HUES6 (cell line): ENCODE measurements around the gene UGT1A7.

Experiments
- H3K27ac ChIP-seq: 2 replicates; pipeline ENCODE4 v1.7.0; 2013; ENCODE audit warnings: low read depth, mild to moderate bottlenecking, low read length, inconsistent platforms
- H3K27me3 ChIP-seq: 2 replicates; pipeline ENCODE4 v1.6.1; 2013; ENCODE audit warnings: low read length; ENCODE audit not compliant: control insufficient read depth, insufficient read depth
- H3K36me3 ChIP-seq: 2 replicates; pipeline ENCODE4 v1.6.1; 2013; ENCODE audit warnings: low read length; ENCODE audit not compliant: control insufficient read depth, insufficient read depth
- H3K4me1 ChIP-seq: 2 replicates; pipeline ENCODE4 v1.6.1; 2013; ENCODE audit warnings: low read length; ENCODE audit not compliant: control insufficient read depth, insufficient read depth
- H3K4me3 ChIP-seq: 2 replicates; pipeline ENCODE4 v1.5.1; 2013; ENCODE audit warnings: low read depth, low read length
- H3K9ac ChIP-seq: one replicate; pipeline ENCODE4 v1.6.1; 2013; ENCODE audit warnings: mild to moderate bottlenecking, low read length
- H3K9me3 ChIP-seq: 2 replicates; pipeline ENCODE4 v1.6.1; 2013; ENCODE audit warnings: low read depth, low read length; ENCODE audit not compliant: control insufficient read depth, insufficient read depth

UGT1A7 gene

GRCh38 chr2:233656443-233656842 lies 25.3 kb upstream of the UGT1A7 start:
- no peaks in the 10 kb centered on the region for H3K4me1 ChIP-seq
- no peaks in the 10 kb centered on the region for H3K9me3 ChIP-seq
- no peak overlapping the region for H3K9ac ChIP-seq
- no peak overlapping the region for H3K27ac ChIP-seq
- no peaks in the 10 kb centered on the region for H3K36me3 ChIP-seq
- peaks cover 3% of the 10 kb centered on the region for H3K27me3 ChIP-seq
- H3K4me3 ChIP-seq, result no peak overlapping the region

DNA sequence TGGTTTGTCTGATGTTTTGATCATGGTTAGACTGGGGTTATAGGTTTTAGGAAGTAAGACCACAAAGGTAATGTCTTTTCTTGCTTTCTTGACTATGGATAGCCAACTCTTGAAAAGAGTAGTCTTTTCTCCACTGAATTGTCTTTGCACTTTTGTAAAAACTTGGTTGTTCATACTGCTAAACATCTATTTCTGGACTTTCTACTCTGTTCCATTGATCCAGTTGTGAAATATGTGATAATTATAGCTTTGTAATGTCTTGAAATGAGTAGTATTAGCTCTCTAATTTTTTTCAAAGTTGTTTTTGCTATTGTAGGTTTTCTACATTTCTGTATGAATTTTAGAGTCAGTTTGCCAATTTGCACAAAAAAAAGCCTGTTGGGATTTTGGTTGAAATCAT lies 23.1 kb upstream of the UGT1A7 start:
- H3K27me3 ChIP-seq, result peaks cover 3% of the 10 kb centered on the region
- H3K4me3 ChIP-seq, result no peak overlapping the region
- H3K27ac ChIP-seq, result no peak overlapping the region
- H3K9ac ChIP-seq, result no peak overlapping the region
- no peaks in the 10 kb centered on the region for H3K9me3 ChIP-seq
- no peaks in the 10 kb centered on the region for H3K4me1 ChIP-seq
- H3K36me3 ChIP-seq, result no peaks in the 10 kb centered on the region

GRCh38 chr2:233663911-233664310 lies 17.8 kb upstream of the UGT1A7 start:
- Histone ChIP-seq H3K36me3 (no peaks in the 10 kb centered on the region), H3K4me3 (no peak overlapping the region), H3K9ac (no peak overlapping the region), H3K4me1 (no peaks in the 10 kb centered on the region), H3K9me3 (no peaks in the 10 kb centered on the region), H3K27ac (no peak overlapping the region), H3K27me3 (peaks cover 3% of the 10 kb centered on the region)

- H3K4me3 ChIP-seq, result no peak overlapping the region
- H3K4me1 ChIP-seq, result no peaks in the 10 kb centered on the region
- no peaks in the 10 kb centered on the region for H3K9me3 ChIP-seq
- no peaks in the 10 kb centered on the region for H3K36me3 ChIP-seq
- H3K27me3 ChIP-seq, result no peaks in the 10 kb centered on the region
- no peak overlapping the region for H3K27ac ChIP-seq
- H3K9ac ChIP-seq, result no peak overlapping the region
Measured at GRCh38 chr2:233668605-233669260, 13.0 kb upstream of the UGT1A7 start.

- H3K27ac ChIP-seq, result no peak within 1 kb of the TSS
Measured at GRCh38 chr2:233671290-233672161, 10.2 kb upstream of the UGT1A7 start, which contains the start of gene UGT1A9. TSS of gene UGT1A9 (plus strand) at chr2:233671898. CDS start at chr2:233671935, 37 bp downstream.

DNA sequence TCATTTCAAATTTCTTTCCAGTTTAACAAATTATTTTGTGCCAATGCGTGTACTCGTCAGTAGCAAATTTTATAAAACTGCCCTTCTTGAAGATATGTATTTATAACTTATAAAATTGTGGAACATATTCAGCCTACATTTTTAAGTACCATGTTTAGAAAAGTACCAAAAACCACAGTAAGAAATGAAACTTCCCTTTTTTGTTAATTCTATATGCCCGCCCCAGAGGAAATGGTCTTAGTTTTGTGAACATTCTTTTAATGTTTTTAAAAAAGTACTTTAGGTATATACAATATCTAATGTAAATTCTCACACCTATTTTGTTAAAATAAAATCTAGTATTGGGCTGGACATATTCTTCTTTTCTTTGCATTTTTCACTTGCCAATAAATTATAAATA lies 8.8 kb upstream of the UGT1A7 start:
- Histone ChIP-seq H3K4me3 (no peak overlapping the region), H3K27ac (no peak overlapping the region), H3K36me3 (no peaks in the 10 kb centered on the region), H3K27me3 (no peaks in the 10 kb centered on the region), H3K9me3 (no peaks in the 10 kb centered on the region), H3K4me1 (no peaks in the 10 kb centered on the region), H3K9ac (no peak overlapping the region)

More at GRCh38 chr2:233671290-233672161, 10.2 kb upstream of the UGT1A7 start, which contains the start of gene UGT1A9:
- Histone ChIP-seq H3K9me3 (no peaks in the 10 kb centered on the region), H3K27me3 (no peaks in the 10 kb centered on the region), H3K4me1 (no peaks in the 10 kb centered on the region), H3K4me3 (no peak within 1 kb of the TSS), H3K9ac (no peak within 1 kb of the TSS), H3K36me3 (no peaks in the 10 kb centered on the region)

DNA sequence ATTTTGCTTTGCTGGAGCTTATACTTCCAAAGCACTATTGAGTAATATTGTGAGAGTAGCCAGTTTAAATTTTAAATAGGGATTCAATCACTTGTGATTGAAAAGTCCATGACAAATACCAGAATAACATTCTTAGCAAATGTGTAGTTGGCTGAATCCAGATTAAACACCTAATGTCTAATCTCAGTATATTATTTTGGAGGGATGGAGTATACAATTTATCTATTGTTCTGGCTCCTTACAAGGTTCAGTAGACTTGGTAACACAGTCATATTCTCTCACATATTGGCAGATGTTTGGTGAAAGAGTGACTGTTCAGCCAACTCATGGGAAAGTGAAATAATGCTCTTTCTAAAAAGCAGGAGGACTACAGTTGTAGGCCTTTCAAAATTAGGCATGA lies 7.8 kb upstream of the UGT1A7 start:
- H3K9ac ChIP-seq, result no peak overlapping the region
- H3K27me3 ChIP-seq, result no peaks in the 10 kb centered on the region
- H3K27ac ChIP-seq, result no peak overlapping the region
- H3K36me3 ChIP-seq, result no peaks in the 10 kb centered on the region
- H3K4me1 ChIP-seq, result no peaks in the 10 kb centered on the region
- no peak overlapping the region for H3K4me3 ChIP-seq
- H3K9me3 ChIP-seq, result no peaks in the 10 kb centered on the region

DNA sequence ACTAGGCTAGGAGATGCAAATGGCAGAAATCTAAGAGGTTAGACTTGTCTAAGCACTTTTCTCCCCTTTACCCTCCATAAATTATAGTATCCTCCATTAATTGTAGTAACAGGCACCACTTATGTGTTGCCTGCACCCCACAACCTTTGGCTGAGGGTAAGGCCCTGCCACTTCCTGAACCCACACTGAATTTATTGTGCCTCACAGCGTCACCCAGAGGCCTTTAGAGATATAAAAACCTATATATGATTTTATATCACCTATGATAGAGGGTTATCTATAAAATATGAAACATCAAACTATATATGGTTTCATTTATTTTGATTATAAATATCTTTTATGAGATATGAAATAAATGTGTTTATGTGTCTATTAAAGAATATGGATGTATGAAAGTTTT lies 7.4 kb upstream of the UGT1A7 start:
- H3K9me3 ChIP-seq, result no peaks in the 10 kb centered on the region
- no peaks in the 10 kb centered on the region for H3K36me3 ChIP-seq
- no peak overlapping the region for H3K4me3 ChIP-seq
- H3K9ac ChIP-seq, result no peak overlapping the region
- H3K27ac ChIP-seq, result no peak overlapping the region
- H3K27me3 ChIP-seq, result no peaks in the 10 kb centered on the region
- no peaks in the 10 kb centered on the region for H3K4me1 ChIP-seq

DNA sequence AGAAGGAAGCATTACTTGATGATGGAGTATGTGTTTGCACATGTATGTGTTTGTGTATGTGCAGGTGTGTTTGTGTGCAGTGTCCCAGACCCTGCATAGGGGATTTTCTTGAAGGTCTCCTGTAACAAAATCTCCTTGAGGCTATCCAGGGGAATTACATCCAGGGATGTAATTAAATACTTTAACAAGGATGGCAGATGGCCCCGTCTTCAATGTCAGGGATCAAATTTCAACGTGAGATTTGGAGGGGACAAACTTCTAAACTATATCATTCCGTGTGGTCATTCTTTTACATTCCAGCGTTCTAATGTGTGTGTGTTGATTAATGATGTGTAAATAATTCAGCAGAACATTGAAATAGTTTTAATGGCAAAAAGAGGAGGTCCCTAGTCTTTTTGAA lies 6.7 kb upstream of the UGT1A7 start:
- no peak overlapping the region for H3K27ac ChIP-seq
- H3K4me3 ChIP-seq, result no peak overlapping the region
- no peak overlapping the region for H3K9ac ChIP-seq
- H3K9me3 ChIP-seq, result no peaks in the 10 kb centered on the region
- H3K36me3 ChIP-seq, result no peaks in the 10 kb centered on the region
- H3K4me1 ChIP-seq, result no peaks in the 10 kb centered on the region
- H3K27me3 ChIP-seq, result no peaks in the 10 kb centered on the region

- H3K9ac ChIP-seq, result no peak overlapping the region
- no peaks in the 10 kb centered on the region for H3K4me1 ChIP-seq
- no peaks in the 10 kb centered on the region for H3K9me3 ChIP-seq
- H3K4me3 ChIP-seq, result no peak overlapping the region
- no peaks in the 10 kb centered on the region for H3K36me3 ChIP-seq
- H3K27me3 ChIP-seq, result no peaks in the 10 kb centered on the region
- no peak overlapping the region for H3K27ac ChIP-seq
Measured at GRCh38 chr2:233676046-233676445, 5.7 kb upstream of the UGT1A7 start.

GRCh38 chr2:233679196-233679595 lies 2.5 kb upstream of the UGT1A7 start:
- H3K27me3 ChIP-seq, result no peaks in the 10 kb centered on the region
- H3K9ac ChIP-seq, result no peak overlapping the region
- H3K27ac ChIP-seq, result no peak overlapping the region
- no peaks in the 10 kb centered on the region for H3K4me1 ChIP-seq
- no peaks in the 10 kb centered on the region for H3K9me3 ChIP-seq
- no peaks in the 10 kb centered on the region for H3K36me3 ChIP-seq
- H3K4me3 ChIP-seq, result no peak overlapping the region
